GM10266 (cell line): ENCODE measurements around the gene HINT3.
"Not testable (repeated sequence)": the region's sequence is repeated elsewhere in the genome, so short reads cannot be mapped to it uniquely, and the experiment has no call there.

Experiments
- DNase-seq: peaks from one replicate; pipeline ENCODE4 v3.0.0; 2012; ENCODE audit errors: extremely low spot score
- TF ChIP-seq, protein P1 (sequence below): IDR thresholded peaks from 2 replicates; pipeline ENCODE4 v1.5.1; 2012; ENCODE audit warnings: mild to moderate bottlenecking, low read depth; ENCODE audit not compliant: control insufficient read depth, insufficient read depth; ENCODE audit errors: missing control alignments

HINT3 gene

DNA sequence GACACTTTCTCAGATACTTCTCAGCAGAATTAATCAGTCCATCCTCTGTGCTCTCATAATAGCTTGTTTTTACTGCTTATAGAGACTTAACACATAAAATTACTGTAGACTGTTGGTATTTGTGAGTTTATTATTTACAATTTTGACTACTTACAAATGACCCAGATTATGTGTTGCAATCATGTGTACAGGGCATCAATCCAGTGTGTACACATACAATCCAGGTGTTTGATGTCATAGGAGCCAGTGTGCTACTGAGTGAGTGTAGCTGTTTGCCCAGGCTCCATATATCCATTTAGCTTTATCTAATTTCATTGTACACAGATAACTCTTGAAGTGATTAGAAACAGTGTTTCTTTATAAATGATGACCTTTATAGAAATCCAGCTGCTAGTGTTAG, 61.1 kb downstream of the HINT3 start:
- TF ChIP-seq, protein P1, sequence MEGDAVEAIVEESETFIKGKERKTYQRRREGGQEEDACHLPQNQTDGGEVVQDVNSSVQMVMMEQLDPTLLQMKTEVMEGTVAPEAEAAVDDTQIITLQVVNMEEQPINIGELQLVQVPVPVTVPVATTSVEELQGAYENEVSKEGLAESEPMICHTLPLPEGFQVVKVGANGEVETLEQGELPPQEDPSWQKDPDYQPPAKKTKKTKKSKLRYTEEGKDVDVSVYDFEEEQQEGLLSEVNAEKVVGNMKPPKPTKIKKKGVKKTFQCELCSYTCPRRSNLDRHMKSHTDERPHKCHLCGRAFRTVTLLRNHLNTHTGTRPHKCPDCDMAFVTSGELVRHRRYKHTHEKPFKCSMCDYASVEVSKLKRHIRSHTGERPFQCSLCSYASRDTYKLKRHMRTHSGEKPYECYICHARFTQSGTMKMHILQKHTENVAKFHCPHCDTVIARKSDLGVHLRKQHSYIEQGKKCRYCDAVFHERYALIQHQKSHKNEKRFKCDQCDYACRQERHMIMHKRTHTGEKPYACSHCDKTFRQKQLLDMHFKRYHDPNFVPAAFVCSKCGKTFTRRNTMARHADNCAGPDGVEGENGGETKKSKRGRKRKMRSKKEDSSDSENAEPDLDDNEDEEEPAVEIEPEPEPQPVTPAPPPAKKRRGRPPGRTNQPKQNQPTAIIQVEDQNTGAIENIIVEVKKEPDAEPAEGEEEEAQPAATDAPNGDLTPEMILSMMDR: no peak
- no peak for DNase-seq

DNA sequence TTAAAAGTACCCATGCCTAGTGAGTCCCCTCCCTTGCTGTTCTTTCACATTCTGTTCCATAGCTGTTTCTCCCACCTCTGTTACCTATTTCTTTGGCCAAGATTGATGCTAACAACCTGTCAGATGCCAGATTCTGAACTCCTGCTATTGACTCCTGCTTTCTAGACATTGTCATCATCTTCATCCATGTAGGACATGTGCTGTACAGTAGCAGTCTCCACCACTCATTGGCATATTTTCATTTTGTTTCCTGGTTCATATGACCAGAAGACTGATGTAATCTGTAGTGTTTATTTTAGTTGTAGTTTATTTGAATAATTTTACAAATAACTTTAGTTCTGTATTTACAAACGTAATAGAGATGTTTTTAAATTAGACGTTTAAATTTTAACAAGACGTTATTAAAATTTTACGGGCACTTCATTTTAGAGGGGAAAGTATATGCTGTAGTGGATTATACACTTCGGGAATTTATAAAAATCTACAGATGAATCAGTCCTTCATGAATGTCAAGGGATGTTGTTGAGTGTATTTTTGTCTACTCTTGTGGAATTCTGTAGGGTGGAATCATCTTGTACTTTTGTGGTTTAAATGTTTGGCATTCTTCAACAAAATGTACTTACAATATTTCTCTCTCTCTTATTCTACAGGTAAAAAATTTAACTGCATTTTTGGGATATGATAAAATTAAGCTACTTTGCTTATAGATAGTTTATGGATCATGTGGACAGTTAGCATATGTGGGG, 63.9 kb downstream of the HINT3 start:
- DNase-seq: no peak
- TF ChIP-seq, protein P1: no peak

DNA sequence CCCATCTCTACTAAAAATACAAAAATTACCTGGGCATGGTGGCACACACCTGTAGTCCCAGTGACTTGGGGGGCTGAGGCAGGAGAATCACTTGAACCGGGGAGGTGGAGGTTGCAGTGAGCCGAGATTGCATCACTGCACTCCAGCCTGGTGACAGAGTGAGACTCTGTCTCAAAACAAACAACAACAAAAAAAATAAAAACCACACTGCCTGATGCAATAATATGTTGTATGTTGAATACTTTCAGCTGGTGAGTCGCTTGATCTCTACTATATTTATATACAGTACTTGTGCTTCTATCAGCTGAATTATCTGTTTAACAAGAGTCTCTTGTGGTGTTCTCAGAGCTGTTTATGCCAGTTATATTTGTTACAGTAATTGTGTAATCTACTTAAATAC, 66.9 kb downstream of the HINT3 start:
- DNase-seq: not testable (repeated sequence)

DNA sequence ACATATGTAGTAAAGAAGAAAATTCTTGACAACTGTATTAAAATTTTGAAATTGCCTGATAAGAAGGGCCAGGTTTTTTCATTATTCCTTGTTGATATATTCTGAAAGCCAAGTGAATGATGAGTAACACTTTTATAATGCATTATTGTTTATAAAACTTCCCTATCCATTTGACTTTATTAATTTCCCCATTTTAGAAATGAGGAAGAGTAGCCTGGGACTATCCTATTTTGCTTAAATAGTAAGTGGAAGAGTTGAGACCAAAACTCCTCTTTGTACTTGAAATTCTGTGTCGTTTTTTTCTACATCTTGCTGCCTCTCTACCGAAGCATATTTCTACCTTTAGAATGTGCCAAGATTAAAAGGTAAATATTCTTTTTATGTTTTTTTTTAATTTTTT, 69.4 kb downstream of the HINT3 start:
- no peak for DNase-seq
- TF ChIP-seq, protein P1: no peak

DNA sequence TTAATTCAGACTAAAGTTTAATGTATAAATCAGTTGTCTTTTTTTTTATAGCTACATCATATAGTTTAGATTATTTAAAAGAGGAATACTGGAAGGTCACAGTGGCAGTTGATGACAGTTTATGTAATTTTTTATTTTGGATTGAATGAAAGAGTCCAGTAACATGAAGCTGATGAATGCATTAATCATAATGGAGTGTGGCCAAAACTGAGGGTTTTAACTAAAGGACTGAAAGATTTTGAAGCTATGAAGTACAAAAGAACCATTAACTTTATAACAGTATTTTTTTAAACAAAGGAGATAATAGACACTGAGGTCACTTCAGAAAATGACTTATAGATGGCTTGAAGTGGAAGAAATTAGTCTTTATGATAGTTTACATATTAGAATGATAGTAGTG, 71.0 kb downstream of the HINT3 start:
- DNase-seq: no peak
- TF ChIP-seq, protein P1: no peak
